Panc1 (cell line): Measurements from ENCODE around the gene EPS8L1.

Source experiments
- CTCF ChIP-seq: fragments of 450-650 bp; IDR thresholded peaks from 2 replicates; pipeline ENCODE4 v1.5.1; 2017; ENCODE audit warnings: mild to moderate bottlenecking
- POLR2AphosphoS5 ChIP-seq: IDR thresholded peaks from 2 replicates; pipeline ENCODE4 v1.6.1; 2012; ENCODE audit warnings: mild to moderate bottlenecking, low read depth, low read length, moderate library complexity
- REST ChIP-seq, 2 experiments: IDR thresholded peaks; 2 replicates each; pipeline ENCODE4 v1.6.1; 2011 to 2012; ENCODE audit warnings: low read depth in 2 of 2, control low read depth in 1 of 2, low read length in 1 of 2, mild to moderate bottlenecking in 1 of 2, moderate library complexity in 1 of 2; ENCODE audit not compliant: insufficient read depth in 1 of 2
- SIN3A ChIP-seq: IDR thresholded peaks from 2 replicates; pipeline ENCODE4 v1.6.1; 2012; ENCODE audit warnings: low read depth, mild to moderate bottlenecking, low read length, moderate library complexity, borderline replicate concordance; ENCODE audit not compliant: insufficient read depth
- TCF7L2 ChIP-seq: IDR thresholded peaks from 2 replicates; pipeline ENCODE4 v1.6.1; 2011; ENCODE audit warnings: mild to moderate bottlenecking, low read depth, low read length, inconsistent platforms

GRCh38 chr19:55136399-55137102 is 60.9 kb downstream of the EPS8L1 start:
- no peak for TF ChIP-seq CTCF
- TF ChIP-seq SIN3A = no peak
- TF ChIP-seq POLR2AphosphoS5 = no peak
- TF ChIP-seq TCF7L2 = no peak
- no peak for TF ChIP-seq REST (IDR thresholded peaks at IDR 0.05; ENCODE audit: insufficient read depth in 1 of 2, low read depth in 2 of 2, low read length in 1 of 2)
